ENCODE results near the gene CA10.

The CA10 gene

DNA sequence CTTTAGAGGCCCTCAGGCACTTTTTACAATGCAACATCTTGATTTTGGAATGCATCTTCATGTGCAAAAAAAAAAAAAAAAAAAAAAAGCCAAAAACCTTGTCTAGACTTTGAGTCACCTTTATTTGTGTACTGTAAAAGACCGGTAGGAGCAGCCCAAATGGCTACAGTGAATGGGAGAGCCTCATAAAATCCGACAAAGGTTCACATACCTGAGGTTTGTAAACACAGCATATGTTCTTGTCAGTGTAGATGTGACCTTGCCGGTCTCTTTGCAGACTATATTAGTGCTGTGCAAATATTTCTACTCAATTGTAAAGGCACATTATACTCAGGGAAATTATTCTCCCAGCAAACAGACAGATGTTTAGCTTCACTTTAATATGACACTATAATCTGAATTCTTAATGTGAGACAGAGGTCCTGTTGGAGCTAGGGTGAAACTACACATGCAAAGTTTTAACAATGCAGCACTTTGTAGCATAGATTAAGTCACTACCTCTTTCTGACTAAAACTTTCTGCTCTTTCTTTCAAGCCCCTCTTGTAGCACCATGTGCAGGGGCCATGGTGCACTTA is 211.3 kb downstream of the CA10 start:
- DNase-seq (ENCODE audit: low read depth) = no peak

- no peak for DNase-seq (ENCODE audit: low read depth)
Observed at GRCh38 chr17:51946311-51946710, 212.2 kb downstream of the CA10 start.

GRCh38 chr17:51941272-51941671 is 217.2 kb downstream of the CA10 start:
- DNase-seq (ENCODE audit: low read depth) = no peak

GRCh38 chr17:51937264-51937663 is 221.2 kb downstream of the CA10 start:
- no peak for DNase-seq (ENCODE audit: low read depth)

DNA sequence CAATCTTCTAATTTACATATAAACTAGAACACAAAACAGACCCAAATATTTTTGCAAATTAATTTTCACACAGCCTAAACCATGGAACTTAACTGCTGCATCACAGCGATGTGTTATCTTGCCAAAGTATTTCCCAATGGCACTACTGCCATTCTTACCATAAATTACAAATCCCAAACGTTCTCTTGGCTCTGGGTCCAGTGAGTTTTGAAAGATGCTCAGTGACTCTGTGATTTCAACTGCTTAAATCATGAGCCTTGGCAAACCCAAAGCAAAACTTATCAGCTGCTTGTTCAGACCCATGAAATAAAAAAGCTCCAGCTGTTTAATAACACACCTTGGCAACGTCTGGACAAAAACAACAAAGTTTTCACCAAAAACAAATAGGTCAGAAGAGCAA is 223.0 kb downstream of the CA10 start:
- DNase-seq (ENCODE audit: low read depth) = no peak

GRCh38 chr17:51933647-51934046 is 224.9 kb downstream of the CA10 start:
- no peak for DNase-seq (ENCODE audit: low read depth)

GRCh38 chr17:51926448-51926847 is 232.1 kb downstream of the CA10 start:
- DNase-seq (ENCODE audit: low read depth) = no peak

DNA sequence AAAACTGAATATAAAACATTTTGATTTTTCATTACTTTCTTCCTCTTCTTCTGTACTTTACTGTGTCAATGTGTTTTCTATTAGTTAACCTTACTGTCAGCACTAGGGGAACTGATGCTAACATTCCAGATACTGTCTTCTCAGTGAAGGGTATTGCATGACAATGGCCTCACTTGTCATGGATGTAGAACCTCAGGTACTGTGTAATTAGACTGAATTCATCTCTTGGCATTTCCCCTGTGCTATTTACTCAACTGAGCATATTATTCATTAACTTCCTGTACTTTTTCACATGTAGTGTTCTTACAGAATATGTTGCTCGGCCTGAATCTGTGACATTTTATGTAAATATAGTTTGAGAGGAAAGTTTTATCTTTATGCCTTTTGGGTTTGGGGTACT is 237.0 kb downstream of the CA10 start:
- no peak for DNase-seq (ENCODE audit: low read depth)

DNA sequence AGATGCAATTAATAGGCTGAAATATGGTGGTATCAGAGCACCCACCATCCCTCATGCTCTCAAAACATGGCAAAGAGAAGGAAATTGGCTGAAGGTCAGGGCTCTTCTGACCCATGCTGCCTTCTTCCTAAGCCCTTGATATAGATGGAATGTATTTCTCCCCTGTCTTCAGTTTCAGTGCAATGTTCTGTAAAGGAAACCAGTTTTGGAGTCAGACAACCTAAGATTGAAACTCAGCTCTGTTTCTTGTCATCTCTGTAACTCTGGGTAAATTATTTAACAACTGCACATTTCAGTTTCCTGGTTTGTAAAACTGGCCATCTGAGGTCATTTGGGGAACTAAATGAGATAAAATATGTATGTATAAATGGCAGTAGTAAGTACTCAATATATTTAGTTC is 243.9 kb downstream of the CA10 start:
- no peak for DNase-seq (ENCODE audit: low read depth)

- DNase-seq (ENCODE audit: low read depth) = no peak
Observed at GRCh38 chr17:51913491-51914205, 244.9 kb downstream of the CA10 start.

- DNase-seq (ENCODE audit: low read depth) = no peak
Observed at GRCh38 chr17:51912939-51913338, 245.6 kb downstream of the CA10 start.

GRCh38 chr17:51911237-51911636 is 247.3 kb downstream of the CA10 start:
- no peak for DNase-seq (ENCODE audit: low read depth)

GRCh38 chr17:51909971-51910370 is 248.5 kb downstream of the CA10 start:
- no peak for DNase-seq (ENCODE audit: low read depth)

GRCh38 chr17:51908841-51909537 is 249.5 kb downstream of the CA10 start:
- DNase-seq (ENCODE audit: low read depth) = no peak

GRCh38 chr17:51907041-51907440 is 251.5 kb downstream of the CA10 start:
- no peak for DNase-seq (ENCODE audit: low read depth)

- DNase-seq (ENCODE audit: low read depth) = no peak
Observed at GRCh38 chr17:51904379-51904778, 254.1 kb downstream of the CA10 start.

- DNase-seq (ENCODE audit: low read depth) = no peak
Observed at GRCh38 chr17:51901242-51901641, 257.3 kb downstream of the CA10 start.

GRCh38 chr17:51891936-51892335 is 266.6 kb downstream of the CA10 start:
- DNase-seq (ENCODE audit: low read depth) = no peak

DNA sequence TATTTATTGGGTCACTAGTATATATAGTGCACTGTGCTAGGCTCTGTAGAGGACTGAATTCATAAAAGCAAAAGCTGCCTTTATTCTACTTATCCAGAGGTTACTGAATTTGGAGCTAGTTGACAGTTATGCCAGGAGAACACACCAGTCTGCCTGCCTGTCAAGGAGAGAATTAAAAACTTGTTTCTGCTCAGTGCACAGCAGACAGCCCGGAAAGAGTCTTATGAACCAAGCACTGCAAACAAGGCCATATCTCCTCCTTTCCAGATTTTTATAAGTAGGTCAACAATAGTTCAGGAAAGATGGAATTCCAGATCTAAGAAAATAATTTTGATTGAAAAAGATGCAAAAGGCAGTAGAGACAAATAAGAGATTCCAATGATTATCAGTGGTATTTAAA is 267.8 kb downstream of the CA10 start:
- no peak for DNase-seq (ENCODE audit: low read depth)

DNA sequence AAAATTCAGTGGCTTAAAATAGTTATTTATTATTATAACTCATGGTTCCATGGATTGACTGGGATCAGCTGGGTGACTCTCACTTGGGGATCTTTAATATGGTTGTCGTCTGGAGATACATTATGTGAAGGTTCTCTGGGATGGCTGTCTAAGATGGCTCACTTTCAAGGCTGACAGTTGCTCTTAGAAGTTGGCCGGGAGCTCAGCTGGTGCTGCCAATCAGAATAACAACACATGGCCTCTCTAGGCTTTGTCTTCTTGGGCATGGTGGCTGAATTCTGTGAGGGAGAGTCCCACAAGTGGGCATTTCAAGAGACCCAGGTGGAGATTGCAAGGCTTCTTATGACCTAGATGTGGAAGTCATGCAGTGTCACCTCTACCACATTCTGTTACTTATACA is 269.7 kb downstream of the CA10 start:
- DNase-seq (ENCODE audit: low read depth) = no peak

- DNase-seq (ENCODE audit: low read depth) = no peak
Observed at GRCh38 chr17:51876986-51877385, 281.5 kb downstream of the CA10 start.

GRCh38 chr17:51873302-51873701 is 285.2 kb downstream of the CA10 start:
- no peak for DNase-seq (ENCODE audit: low read depth)

DNA sequence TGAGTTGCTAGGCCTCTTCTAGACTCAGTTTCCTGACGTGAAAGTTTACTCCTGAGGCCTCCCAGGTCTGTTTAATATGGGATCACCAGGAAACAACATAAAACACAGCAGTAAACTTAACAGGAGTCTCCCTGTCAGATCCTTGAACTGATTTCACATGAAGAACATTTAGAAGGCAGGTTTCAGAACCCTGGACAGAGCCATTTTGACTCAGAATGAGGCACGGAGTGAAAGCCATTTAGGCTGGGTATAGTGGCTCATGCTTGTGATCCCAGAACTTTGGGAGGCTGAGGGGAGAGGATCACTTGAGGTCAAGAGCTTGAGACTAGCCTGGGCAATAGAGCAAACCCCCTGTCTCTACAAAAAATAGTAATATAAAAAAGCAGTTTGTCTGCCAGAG is 289.1 kb downstream of the CA10 start:
- DNase-seq (ENCODE audit: low read depth) = no peak

All from activated T-helper 9 cell treated with anti-CD3 and anti-CD28 coated beads, Interleukin-2, amount 50 U/mL, for 16 hours (primary cell).